HG02938 (cell line): ENCODE data around the gene INSL4.

Experiments
- ATAC-seq: cut with Tn5 transposase; IDR thresholded peaks from one replicate; pipeline ENCODE4 v1.9.1; 2021; ENCODE audit warnings: mild to moderate bottlenecking, moderate library complexity; ENCODE audit not compliant: unreplicated experiment

The INSL4 gene

DNA sequence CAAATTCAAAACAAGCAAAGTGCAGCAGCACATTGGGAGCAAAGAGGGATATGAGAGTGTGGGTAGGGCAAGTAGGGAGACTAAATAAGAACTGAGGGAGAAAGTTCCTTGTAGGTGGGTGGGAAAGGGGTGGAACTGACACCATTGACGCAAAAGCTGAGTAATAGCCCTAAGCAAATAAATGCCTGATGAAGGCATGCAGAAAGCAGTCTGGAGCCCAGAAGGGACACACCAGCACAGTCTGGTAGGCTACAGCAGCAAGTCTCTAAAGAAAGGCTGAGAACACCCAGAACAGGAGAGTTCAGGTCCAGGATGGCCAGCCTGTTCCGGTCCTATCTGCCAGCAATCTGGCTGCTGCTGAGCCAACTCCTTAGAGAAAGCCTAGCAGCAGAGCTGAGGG, at the start of gene INSL4:
Gene INSL4 (plus strand): TSS at position 208 of the 400 bp plus-strand sequence. CDS start 105 bp downstream, at position 313.
- no peak for ATAC-seq

DNA sequence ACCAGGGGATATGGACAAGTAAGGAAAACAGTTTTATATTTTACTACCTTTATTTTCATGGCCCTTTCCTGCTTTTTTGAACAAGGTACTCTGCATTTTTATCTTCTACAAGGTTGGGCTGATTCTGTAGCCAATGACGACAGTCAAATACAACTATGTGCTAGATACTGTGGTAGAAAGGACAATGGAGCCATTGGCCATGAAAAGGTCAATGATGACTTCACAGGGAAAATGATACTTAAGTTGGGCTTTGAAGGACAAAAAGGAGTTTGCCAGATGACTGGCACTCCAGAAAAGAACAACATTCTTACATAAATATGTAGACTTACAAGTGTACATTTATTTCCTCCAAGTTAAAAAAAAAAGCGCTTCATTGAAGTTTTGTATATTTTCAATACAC, 46.4 kb upstream of the INSL4 start:
- ATAC-seq, result no peak

DNA sequence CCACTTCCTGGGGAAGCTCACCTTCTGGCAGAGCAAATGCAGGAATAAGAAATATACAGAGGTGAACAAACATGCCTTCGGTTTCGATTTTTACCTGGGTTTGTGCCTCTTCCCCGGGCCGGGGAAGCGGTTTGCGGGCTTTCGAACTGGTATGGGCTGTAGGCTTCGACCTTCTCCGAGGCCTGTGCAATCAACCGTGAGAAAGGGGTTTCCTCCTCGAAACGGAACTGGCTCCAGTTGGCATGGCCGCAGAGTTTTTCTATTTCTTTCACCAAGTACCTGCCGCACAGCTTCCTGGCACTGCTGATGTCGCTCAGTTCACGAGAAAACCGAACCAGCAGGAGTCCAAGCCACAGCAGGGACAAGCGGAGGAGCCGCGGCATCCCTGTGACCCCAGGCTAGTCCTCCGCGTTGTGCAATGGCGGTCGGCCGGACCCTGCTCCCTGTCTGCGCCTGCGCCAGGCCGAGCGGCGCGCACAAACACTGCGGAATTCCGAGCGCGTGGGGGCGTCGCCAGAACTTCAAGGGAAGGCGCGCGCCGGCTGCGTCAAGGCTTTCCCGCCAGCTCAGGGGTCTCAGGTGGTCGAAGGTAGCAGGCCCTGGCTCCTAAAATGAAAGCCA, 45.9 kb upstream of the INSL4 start, which contains the start of gene INSL6:
Gene INSL6 (minus strand): TSS at position 420 of the 621 bp plus-strand sequence. CDS start 37 bp downstream, at position 383.
- ATAC-seq, result no peak

DNA sequence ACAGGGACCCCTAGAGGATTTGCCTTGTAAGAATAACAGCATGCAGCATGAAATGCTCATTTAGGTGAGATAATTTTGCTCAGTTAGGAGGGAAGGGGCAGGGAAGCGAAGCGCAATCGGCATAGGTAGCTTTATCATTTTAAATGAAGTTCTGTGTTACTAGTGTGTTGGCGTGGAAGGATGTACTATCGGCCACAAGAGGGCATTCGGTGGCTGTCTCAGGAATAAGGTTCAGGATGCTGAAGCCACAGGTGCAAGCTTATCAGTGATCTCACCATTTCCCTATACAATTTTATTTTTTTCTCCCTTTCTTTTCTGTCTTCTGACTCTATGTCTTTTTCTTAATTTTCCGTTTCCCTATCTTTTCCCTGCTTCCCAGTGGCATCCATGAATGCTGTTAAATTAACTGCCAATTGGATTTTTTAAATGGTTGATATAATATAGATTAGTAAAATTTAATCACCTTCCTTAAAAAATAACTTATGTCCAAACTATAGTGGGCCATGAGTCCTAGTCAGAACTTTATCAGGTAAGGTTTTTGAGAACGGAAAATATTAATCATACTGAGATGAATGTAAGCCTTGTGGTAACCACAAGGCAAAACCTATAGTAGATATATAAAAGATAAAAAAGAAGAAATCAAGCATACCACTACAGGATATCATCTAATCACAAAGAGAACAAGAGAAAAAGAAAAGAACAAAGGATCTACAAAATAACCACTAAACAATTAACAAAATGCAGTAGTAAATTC, 44.6 kb upstream of the INSL4 start:
- ATAC-seq, result no peak

DNA sequence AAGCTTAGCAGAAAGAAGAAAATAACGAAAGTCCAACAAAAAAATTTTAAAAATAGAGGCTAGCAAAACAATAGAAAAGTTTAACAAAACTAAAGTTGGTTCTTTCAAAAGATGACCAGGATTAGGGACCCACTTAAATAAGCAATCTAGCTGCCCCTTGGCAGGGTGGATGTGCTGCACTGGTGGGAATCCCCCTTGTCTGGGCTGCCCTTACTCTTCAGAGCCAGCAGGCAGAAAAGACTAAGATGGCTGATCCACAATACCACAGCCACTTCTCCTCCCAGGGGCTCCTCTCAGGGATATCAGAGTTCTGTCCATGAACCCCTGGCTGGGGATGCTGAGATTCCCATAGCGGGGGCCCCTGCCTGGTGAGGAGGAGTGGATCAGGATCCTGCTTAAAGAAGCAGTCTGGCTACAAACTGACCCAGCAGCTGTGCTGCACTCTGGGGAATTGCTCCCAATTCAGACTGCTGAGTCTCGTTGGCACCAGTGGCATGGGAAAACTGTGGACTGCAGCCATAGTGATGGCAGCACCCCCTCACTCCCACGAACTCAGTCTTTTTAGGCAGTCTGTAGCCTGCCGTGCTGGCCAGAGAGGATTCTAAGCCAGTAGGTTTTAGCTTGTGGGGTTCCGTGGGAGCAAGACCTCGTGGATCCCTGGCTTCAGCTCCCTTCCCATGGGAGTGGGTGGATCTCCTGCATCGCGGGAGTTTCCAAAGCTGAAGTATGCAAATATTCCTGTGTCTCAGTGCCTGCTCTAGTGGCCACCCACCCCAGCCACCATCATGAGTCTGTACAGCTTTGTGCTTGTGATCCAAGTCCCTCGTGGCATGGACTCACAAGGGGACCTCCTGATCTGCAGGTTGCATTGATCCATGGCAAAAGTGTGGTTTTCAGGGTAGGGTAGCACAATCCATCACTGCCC, 42.9 kb upstream of the INSL4 start:
- no peak for ATAC-seq

DNA sequence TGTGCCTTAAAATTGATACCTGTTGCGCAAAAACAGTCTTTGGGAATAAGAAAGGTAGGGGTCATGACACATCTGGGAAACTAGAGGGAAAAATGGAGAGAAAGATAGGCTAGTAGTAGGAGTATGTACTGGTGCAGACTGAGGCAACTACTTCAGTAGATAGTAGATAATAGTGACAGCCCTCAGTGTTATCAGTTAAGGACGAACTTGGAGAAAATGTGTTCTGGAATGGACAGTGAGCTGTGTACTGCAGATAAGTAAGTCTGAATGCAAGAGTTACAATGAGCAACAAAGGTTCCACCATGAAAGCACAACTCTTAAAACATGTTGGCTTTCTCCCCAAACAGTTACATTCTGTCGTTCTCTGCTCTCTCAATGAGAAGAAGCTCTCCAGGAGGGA, 39.2 kb upstream of the INSL4 start:
- no peak for ATAC-seq

DNA sequence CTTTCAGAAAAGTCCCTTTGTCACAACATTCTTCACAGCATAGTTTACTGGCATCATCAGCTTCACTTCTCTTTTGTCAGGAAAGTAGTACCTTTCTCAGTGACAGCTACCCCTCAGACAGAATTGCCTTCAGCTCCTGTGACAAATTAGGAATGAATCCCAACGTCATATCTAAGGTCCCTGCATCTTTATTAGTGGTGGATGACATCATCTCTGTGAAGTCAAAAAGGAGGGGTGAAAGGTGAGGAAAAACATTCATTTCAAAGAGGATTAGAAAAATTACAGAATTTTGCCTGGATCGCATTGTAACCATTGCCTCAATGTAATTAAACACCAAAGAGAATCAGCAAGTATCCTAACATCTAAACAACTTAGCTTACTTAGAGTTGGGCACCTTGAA, 37.9 kb upstream of the INSL4 start:
- ATAC-seq, result no peak

DNA sequence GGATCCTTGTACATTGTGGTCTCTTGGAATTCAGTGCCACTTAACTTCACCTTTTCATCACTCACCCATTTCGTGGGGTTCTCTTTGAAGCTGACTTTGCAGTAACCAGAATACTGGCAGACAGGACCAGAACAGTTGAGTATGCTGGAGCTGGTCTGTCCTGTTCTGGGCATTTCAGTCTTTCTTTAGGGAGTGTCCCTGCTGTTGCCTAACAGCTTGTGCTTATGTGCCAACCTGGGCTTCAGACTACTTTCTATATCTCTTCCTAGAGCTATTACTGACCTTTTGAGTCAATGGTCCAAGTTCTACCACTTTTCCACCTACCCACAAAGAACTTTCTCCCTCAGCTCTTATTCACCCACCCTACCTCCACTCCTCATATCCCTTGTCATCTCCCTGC, 35.8 kb upstream of the INSL4 start:
- no peak for ATAC-seq

DNA sequence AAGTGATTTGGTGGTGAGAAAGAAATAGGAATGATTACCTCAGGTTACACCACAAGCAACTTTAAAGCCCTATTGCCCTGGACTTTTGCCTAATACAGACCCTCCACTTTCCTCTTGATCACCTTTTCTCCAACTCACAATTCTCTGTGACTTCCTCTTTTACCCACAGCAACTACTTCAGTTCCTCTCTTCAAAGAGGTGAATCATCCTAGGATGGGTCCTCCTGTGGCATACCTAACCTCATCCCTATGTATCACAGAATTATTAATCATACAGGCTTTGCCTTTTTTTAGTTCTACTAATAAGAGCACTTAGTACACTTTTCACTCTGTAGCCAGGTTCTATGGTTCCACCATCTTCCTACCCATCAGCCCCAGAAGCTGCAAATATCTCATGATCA, 26.1 kb upstream of the INSL4 start:
- ATAC-seq, result no peak

DNA sequence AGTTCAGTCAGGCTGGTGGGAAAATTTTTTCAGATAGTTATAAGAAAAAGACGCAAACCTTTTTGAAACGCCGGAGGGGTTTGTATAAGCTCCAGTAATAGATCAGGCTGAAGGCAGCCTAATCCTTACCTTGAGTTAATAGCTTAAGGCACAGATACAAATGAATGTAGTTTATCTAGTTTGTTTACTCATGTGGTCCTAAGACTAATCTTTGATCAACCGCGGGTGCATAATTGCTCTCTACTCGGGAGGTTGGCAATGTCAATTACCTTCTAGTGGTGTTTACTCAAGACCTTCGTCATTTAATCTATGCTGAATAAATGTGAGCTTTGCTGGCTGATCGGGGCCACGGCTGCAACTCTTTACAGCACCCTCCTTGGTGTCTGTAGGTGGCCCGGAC, 665 bp upstream of the INSL4 start:
- no peak for ATAC-seq

DNA sequence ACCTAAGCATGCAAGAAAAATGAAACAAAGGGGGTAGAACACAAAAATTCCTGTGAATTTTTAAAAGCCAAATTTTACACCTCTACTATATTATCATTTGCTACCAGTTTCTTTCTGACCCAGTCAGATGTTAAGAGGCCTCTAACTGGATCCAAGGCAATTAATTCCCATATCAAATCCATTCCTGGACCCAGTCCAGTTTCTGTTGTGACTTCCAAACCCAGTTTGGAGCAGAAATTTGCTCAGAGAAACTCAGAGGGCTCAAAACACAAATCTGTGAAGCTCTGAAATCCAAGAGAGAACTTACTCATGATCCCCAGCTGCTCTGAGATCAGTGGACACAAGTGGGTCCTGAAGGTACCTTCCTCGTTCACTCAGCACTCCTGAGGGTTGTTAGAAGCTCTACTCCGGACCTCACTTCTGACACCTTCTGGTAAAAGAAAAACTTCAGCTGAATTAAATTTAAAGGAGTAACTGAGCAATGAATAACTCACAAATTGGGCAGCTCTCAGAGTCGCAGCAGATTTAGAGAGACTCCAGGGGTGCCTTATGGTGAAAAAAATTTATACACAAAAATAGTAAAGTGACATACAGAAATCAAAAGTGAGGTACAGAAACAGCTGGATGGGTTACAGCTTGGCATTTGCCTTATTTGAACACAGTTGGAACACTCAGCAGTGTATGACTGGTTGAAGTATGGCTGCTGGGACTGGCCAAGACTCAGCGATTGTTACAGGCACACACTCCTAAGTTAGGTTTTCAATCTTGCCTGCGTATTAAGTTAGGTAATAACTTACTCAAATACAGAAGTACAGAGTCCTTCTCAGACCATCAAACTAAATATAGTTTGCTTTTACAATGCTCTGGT, 32.4 kb downstream of the INSL4 start:
- no peak for ATAC-seq

DNA sequence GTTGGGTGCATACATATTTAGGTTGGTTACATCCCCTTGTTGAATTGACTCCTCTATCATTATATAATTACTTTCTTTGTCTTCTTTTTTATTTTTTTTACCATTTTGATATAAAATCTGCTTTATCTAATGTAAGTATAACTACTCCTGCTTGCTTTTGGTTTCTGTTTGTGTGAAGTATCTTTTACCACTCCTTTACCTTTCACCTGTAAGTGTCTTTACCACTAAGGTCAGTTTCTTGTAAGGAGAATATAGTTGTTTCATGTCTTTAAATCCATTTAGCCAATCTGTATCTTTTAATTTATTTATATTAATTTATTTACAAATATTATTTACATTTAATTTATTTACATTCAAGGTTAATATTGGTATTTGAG, 33.0 kb downstream of the INSL4 start:
- no peak for ATAC-seq

DNA sequence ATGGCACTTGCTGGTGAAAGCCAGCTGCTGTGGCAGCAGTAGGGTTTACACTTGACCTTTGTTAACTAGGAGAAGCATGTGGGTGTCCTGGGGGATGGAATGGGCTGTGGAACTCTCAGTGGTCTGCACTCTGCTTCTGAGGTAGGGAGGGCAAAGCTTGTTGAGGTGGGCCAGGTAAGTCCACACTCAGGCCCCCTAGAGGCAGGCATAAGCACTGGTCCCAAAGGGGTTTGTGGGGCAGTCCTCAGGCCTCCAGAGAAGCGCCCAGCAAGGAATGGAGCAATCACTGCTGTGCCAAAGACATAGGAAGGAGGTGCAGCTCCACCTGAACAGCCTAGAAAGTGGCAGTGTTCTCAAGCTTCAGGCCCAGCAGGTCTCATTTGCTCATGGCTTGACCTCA, 34.7 kb downstream of the INSL4 start:
- no peak for ATAC-seq

DNA sequence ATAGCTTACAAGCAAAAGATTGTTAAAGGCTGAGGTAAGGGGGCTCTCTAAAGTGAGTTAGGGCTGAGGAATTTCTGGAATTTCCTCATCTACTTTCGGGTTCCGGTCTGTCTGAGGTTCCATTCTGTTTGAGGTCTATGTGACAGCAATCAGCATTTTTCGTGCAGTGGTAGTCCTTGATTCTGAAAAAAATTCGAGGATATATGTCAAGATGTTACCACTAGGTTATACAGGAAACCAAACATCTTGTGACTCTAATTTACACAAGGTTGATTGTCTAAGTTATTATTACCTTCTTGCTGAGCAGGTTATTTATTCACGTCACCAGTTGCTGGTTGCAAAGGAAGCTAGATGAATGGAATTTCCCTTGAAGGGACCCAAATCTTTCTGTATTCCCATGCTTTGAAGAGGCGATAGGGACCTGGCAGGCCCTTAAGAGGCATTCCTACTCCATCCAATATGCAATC, 38.1 kb downstream of the INSL4 start:
- ATAC-seq, result no peak

DNA sequence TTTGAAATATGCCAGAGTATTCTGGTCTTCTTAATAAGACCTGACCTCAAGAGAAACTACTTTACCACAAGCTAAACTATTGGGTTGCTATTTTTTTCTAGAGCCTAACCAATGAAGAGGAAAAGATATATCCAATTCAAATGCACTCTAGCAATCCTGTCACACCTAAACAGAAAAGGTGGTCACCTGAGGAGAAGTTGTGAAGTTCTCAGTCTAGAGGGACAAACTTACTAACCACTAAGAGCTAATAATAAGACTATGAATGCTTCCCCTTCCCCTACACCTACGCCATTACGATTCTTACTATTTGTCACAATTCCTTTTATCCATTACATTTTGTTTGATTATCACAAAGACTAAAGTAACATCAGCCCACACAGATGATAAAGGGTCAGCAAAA, 43.6 kb downstream of the INSL4 start:
- ATAC-seq, result peak; percentile 77

DNA sequence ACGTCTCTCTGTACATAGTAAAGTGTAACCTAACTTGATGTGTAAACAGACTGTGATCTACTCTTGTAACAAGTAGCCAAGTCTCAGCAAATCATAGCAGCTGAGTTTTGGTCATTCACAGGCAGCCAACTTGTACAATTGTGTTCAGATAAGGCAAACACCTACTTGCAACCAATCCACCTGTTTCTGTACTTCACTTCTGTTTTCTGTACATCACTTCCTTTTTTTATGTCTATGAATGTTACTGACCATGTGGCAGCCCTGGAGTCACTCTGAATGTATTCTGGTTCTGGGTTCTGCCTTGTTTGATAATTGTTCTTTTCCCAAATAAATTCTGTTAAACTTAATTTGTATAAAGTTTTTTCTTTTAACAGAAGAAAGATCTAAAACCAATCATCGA, 47.3 kb downstream of the INSL4 start:
- peak; percentile 60 for ATAC-seq
